Esophagus squamous epithelium (tissue), 4 donors: ENCODE results near the gene GLT8D1.

Experiments used
- POLR2A ChIP-seq, 4 donors: fragments of 450-650 bp; IDR thresholded peaks; one replicate each; pipeline ENCODE4 v1.6.1; 2017; ENCODE audit warnings: antibody characterized with exemption in 4 of 4, mild to moderate bottlenecking in 4 of 4, moderate library complexity in 3 of 4
- TF ChIP-seq, protein P1 (sequence below), 6 experiments: fragments of 450-650 bp in 4 of 6; fragments of 200-600 bp in 2 of 6; sonication (generic) in 2 of 6; IDR thresholded peaks; one replicate each; pipeline ENCODE4 v1.5.1; 2016 to 2019; ENCODE audit warnings: antibody characterized with exemption in 6 of 6, mild to moderate bottlenecking in 4 of 6, moderate library complexity in 4 of 6

- TF ChIP-seq, protein P1, sequence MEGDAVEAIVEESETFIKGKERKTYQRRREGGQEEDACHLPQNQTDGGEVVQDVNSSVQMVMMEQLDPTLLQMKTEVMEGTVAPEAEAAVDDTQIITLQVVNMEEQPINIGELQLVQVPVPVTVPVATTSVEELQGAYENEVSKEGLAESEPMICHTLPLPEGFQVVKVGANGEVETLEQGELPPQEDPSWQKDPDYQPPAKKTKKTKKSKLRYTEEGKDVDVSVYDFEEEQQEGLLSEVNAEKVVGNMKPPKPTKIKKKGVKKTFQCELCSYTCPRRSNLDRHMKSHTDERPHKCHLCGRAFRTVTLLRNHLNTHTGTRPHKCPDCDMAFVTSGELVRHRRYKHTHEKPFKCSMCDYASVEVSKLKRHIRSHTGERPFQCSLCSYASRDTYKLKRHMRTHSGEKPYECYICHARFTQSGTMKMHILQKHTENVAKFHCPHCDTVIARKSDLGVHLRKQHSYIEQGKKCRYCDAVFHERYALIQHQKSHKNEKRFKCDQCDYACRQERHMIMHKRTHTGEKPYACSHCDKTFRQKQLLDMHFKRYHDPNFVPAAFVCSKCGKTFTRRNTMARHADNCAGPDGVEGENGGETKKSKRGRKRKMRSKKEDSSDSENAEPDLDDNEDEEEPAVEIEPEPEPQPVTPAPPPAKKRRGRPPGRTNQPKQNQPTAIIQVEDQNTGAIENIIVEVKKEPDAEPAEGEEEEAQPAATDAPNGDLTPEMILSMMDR (IDR thresholded peaks at IDR 0.05) = no peak
- no peak for TF ChIP-seq POLR2A (IDR thresholded peaks at IDR 0.05)
Measured at GRCh38 chr3:52690560-52690959, 15.0 kb downstream of the GLT8D1 start.
